GM21390 (cell line): ENCODE measurements around the gene NAPEPLD.
"Not testable (repeated sequence)": the region's sequence is repeated elsewhere in the genome, so short reads cannot be mapped to it uniquely, and the experiment has no call there.

ENCODE experiments used
- ATAC-seq: cut with Tn5 transposase; IDR thresholded peaks from one replicate; pipeline ENCODE4 v1.9.1; 2021; ENCODE audit not compliant: unreplicated experiment

The NAPEPLD gene

GRCh38 chr7:103144754-103145153, 4.1 kb downstream of the NAPEPLD start:
- ATAC-seq = not testable (repeated sequence)

GRCh38 chr7:103143868-103144267, 5.0 kb downstream of the NAPEPLD start:
- no peak for ATAC-seq

GRCh38 chr7:103142494-103142893, 6.4 kb downstream of the NAPEPLD start:
- no peak for ATAC-seq

GRCh38 chr7:103141753-103142404, 7.0 kb downstream of the NAPEPLD start:
- no peak for ATAC-seq

- no peak for ATAC-seq
Measured at GRCh38 chr7:103140685-103141084, 8.2 kb downstream of the NAPEPLD start.

GRCh38 chr7:103140061-103140460, 8.8 kb downstream of the NAPEPLD start:
- no peak for ATAC-seq

GRCh38 chr7:103134836-103135554, 13.9 kb downstream of the NAPEPLD start:
- no peak for ATAC-seq

- ATAC-seq = no peak
Measured at GRCh38 chr7:103132995-103133688, 15.8 kb downstream of the NAPEPLD start.

GRCh38 chr7:103130901-103131624, 17.8 kb downstream of the NAPEPLD start:
- no peak for ATAC-seq

- ATAC-seq = no peak
Measured at GRCh38 chr7:103129702-103130549, 19.0 kb downstream of the NAPEPLD start.

- no peak for ATAC-seq
Measured at GRCh38 chr7:103127006-103127405, 21.9 kb downstream of the NAPEPLD start.

GRCh38 chr7:103124429-103124979, 24.4 kb downstream of the NAPEPLD start:
- no peak for ATAC-seq

- no peak for ATAC-seq
Measured at GRCh38 chr7:103123529-103123928, 25.4 kb downstream of the NAPEPLD start.

- ATAC-seq = no peak
Measured at GRCh38 chr7:103121641-103122040, 27.3 kb downstream of the NAPEPLD start.

GRCh38 chr7:103120362-103120761, 28.5 kb downstream of the NAPEPLD start:
- no peak for ATAC-seq

GRCh38 chr7:103119791-103120291, 29.1 kb downstream of the NAPEPLD start:
- ATAC-seq = no peak

- ATAC-seq = no peak
Measured at GRCh38 chr7:103117465-103117864, 31.4 kb downstream of the NAPEPLD start.

GRCh38 chr7:103116991-103117390, 31.9 kb downstream of the NAPEPLD start:
- no peak for ATAC-seq

GRCh38 chr7:103116511-103116910, 32.4 kb downstream of the NAPEPLD start:
- ATAC-seq = no peak

- ATAC-seq = no peak
Measured at GRCh38 chr7:103115771-103116170, 33.1 kb downstream of the NAPEPLD start.
